ENCODE data around the gene PRKCH.

The PRKCH gene

GRCh38 chr14:61451491-61451890, 130.1 kb downstream of the PRKCH start:
- DNase-seq (ENCODE audit: extremely low read depth, low read depth): no peak
- TF ChIP-seq CTCF (IDR thresholded peaks at IDR 0.05; ENCODE audit: low read depth, low read length, missing control alignments): no peak
- H3K4me3 ChIP-seq (replicated peaks; ENCODE audit: low read depth, low read length): no peak overlapping the region

- no peak for TF ChIP-seq CTCF (IDR thresholded peaks at IDR 0.05; ENCODE audit: low read depth, low read length, missing control alignments)
- H3K4me3 ChIP-seq (replicated peaks; ENCODE audit: low read depth, low read length): no peak overlapping the region
Measured at GRCh38 chr14:61451891-61452400, 130.6 kb downstream of the PRKCH start.

GRCh38 chr14:61452452-61452851, 131.1 kb downstream of the PRKCH start:
- H3K4me3 ChIP-seq (replicated peaks; ENCODE audit: low read depth, low read length): no peak overlapping the region
- no peak for DNase-seq (ENCODE audit: extremely low read depth, low read depth)
- no peak for TF ChIP-seq CTCF (IDR thresholded peaks at IDR 0.05; ENCODE audit: low read depth, low read length, missing control alignments)

More at GRCh38 chr14:61451891-61452400, 130.6 kb downstream of the PRKCH start:
- DNase-seq (ENCODE audit: extremely low read depth, low read depth): no peak

- DNase-seq (ENCODE audit: extremely low read depth, low read depth): no peak
- no peak for TF ChIP-seq CTCF (IDR thresholded peaks at IDR 0.05; ENCODE audit: low read depth, low read length, missing control alignments)
- H3K4me3 ChIP-seq (replicated peaks; ENCODE audit: low read depth, low read length): no peak overlapping the region
Measured at GRCh38 chr14:61453103-61453767, 131.9 kb downstream of the PRKCH start.

- no peak overlapping the region for H3K4me3 ChIP-seq (replicated peaks; ENCODE audit: low read depth, low read length)
- no peak for DNase-seq (ENCODE audit: extremely low read depth, low read depth)
- no peak for TF ChIP-seq CTCF (IDR thresholded peaks at IDR 0.05; ENCODE audit: low read depth, low read length, missing control alignments)
Measured at GRCh38 chr14:61454545-61454944, 133.2 kb downstream of the PRKCH start.

- no peak for DNase-seq (ENCODE audit: extremely low read depth, low read depth)
- no peak overlapping the region for H3K4me3 ChIP-seq (replicated peaks; ENCODE audit: low read depth, low read length)
- TF ChIP-seq CTCF (IDR thresholded peaks at IDR 0.05; ENCODE audit: low read depth, low read length, missing control alignments): no peak
Measured at GRCh38 chr14:61455351-61455750, 134.0 kb downstream of the PRKCH start.

GRCh38 chr14:61456720-61457119, 135.3 kb downstream of the PRKCH start:
- H3K4me3 ChIP-seq (replicated peaks; ENCODE audit: low read depth, low read length): no peak overlapping the region
- DNase-seq (ENCODE audit: extremely low read depth, low read depth): peak; percentile 43
- peak; percentile 85 for TF ChIP-seq CTCF (IDR thresholded peaks at IDR 0.05; ENCODE audit: low read depth, low read length, missing control alignments)
